ENCODE measurements around the gene ARHGEF19. TPM values are rescaled to one million over a fixed set of nuclear protein-coding genes. Genes with fewer than 3 reads are reported as not detected.
"Not testable (repeated sequence)": the region's sequence is repeated elsewhere in the genome, so short reads cannot be mapped to it uniquely, and the experiment has no call there.

Gene ARHGEF19
- total RNA-seq, 1 experiment from 2014 or later: 38.5 TPM

DNA sequence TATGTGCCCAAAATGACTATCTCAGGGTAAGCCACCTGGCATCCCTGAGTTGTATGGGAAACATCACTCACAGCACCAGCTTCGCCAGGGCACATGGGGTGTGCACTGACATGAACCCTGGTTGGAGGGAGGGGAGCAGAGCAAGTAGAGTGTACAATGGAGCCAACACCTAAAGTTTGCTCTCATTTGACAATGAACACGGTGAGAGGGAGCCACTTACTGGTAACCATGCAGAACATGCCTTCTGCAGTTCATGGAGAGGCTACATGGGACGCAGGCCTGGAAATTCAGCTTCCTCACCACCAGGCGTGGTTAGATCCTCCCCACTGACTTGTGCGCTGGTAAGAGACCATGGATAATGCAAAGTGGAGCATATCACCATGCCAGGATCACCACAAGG, 34.5 kb upstream of the ARHGEF19 start:
- Histone ChIP-seq H3K4me3 (no peak overlapping the region), H3F3A (ENCODE audit: insufficient read depth, low read depth) (peaks cover 8% of the 10 kb centered on the region; the same call in 1 of the 2 replicates), H3K27ac (no peak overlapping the region), H3K9me2 (ENCODE audit: insufficient read depth) (no peaks in the 10 kb centered on the region), H3K4me1 (replicated peaks; ENCODE audit: insufficient read depth) (peaks cover 18% of the 10 kb centered on the region), H3K27me3 (ENCODE audit: insufficient read depth, low read depth) (no peaks in the 10 kb centered on the region), H3K9me3 (ENCODE audit: insufficient read depth, low read depth) (no peaks in the 10 kb centered on the region), H3K79me2 (ENCODE audit: low read depth) (no peaks in the 10 kb centered on the region), H4K20me1 (ENCODE audit: insufficient read depth) (no peaks in the 10 kb centered on the region), H3K4me2 (no peak overlapping the region), H2AFZ (no peak overlapping the region), H3K36me3 (ENCODE audit: low read depth) (no peaks in the 10 kb centered on the region; the same call in 1 of the 2 replicates)
- TF ChIP-seq, protein P1, sequence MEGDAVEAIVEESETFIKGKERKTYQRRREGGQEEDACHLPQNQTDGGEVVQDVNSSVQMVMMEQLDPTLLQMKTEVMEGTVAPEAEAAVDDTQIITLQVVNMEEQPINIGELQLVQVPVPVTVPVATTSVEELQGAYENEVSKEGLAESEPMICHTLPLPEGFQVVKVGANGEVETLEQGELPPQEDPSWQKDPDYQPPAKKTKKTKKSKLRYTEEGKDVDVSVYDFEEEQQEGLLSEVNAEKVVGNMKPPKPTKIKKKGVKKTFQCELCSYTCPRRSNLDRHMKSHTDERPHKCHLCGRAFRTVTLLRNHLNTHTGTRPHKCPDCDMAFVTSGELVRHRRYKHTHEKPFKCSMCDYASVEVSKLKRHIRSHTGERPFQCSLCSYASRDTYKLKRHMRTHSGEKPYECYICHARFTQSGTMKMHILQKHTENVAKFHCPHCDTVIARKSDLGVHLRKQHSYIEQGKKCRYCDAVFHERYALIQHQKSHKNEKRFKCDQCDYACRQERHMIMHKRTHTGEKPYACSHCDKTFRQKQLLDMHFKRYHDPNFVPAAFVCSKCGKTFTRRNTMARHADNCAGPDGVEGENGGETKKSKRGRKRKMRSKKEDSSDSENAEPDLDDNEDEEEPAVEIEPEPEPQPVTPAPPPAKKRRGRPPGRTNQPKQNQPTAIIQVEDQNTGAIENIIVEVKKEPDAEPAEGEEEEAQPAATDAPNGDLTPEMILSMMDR (conservative IDR thresholded peaks at IDR 0.05): no peak
- no peak for TF ChIP-seq EZH2 (IDR thresholded peaks at IDR 0.05; ENCODE audit: low read depth)
- no TSS peak for BruUV-seq (replicated peaks)
- POLR2A ChIA-PET (ENCODE audit: unreplicated experiment): no interaction called here
- intact Hi-C loops (cut with micrococcal nuclease; ENCODE audit: unreplicated experiment): loop anchor here (5.0 kb wide), 1 partner anchor 115 kb away; no protein-coding TSS in a partner anchor
- CTCF ChIA-PET: interaction anchor here (0.5 kb wide), 1 partner anchor 109 kb away, joined by 8 read pairs; no protein-coding TSS in a partner anchor
- DNase-seq: no peak

DNA sequence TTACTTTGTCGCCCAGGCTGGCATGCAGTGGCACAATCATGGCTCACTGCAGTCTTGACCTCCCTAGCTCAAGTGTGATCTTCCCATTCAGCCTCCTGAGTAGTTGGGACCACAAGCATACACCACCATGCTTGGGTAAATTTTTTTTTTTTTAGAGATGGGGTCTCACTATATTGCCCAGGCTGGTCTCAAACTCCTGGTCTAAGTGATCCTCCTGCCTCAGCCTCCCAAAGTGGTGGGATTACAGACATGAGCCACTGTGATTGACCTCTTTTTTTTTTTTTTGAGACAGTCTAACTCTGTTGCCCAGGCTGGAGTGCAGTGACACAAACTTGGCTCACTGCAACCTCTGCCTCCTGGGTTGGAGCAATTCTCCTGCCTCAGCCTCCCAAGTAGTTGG, 33.8 kb upstream of the ARHGEF19 start:
- not testable (repeated sequence) for H3F3A ChIP-seq (ENCODE audit: insufficient read depth, low read depth); H3K27ac ChIP-seq; H3K36me3 ChIP-seq (ENCODE audit: low read depth); DNase-seq; H4K20me1 ChIP-seq (ENCODE audit: insufficient read depth); H2AFZ ChIP-seq; H3K27me3 ChIP-seq (ENCODE audit: insufficient read depth, low read depth); BruUV-seq (replicated peaks); H3K4me3 ChIP-seq; H3K4me2 ChIP-seq; H3K9me3 ChIP-seq (ENCODE audit: insufficient read depth, low read depth); H3K79me2 ChIP-seq (ENCODE audit: low read depth); H3K9me2 ChIP-seq (ENCODE audit: insufficient read depth)
- POLR2A ChIA-PET (ENCODE audit: unreplicated experiment): interaction anchor here (0.6 kb wide), 1 partner anchor 446 kb away, joined by 4 read pairs; no protein-coding TSS in a partner anchor
- intact Hi-C loops (cut with micrococcal nuclease; ENCODE audit: unreplicated experiment): loop anchor here (5.0 kb wide), 1 partner anchor 116 kb away; no protein-coding TSS in a partner anchor
- CTCF ChIA-PET: interaction anchor here (0.7 kb wide), 1 partner anchor 9 kb away, joined by 3 read pairs; no protein-coding TSS in a partner anchor
- peaks cover 18% of the 10 kb centered on the region for H3K4me1 ChIP-seq (replicated peaks; ENCODE audit: insufficient read depth)

DNA sequence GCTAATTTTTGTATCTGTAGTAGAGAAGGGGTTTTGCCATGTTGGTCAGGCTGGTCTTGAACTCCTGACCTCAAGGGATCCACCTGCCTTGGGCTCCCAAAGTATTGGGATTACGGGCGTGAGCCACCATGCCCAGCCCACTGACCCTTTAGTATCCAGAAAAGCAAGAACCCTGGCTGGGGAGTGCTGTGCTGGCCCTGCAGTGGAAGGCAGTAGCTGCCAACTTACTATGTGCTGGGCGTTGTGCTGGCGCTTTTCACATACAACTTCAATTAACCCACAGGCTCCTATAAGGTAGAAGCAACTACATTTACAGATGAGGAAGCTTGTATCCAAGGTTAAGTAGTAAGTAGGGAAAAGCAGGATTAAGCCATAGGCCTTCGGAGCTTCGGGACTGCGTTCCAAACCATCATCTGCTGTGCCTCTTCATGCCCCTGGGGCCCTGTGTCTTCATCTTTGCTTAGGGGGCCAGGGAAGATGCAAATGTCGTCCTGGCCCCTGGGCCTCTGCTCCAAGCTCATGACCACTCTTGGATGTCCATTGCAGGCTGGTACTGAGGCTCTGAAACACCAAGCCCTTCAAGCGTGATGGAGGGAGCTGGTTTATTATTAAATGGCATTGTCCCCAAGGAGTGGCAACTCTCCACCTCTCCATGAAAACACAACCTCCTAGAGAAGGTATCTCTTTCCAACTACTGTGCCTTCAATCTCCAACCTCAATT, 33.2 kb upstream of the ARHGEF19 start:
- POLR2A ChIA-PET (ENCODE audit: unreplicated experiment): interaction anchor here (0.6 kb wide), 1 partner anchor 445 kb away, joined by 4 read pairs; no protein-coding TSS in a partner anchor
- no peaks in the 10 kb centered on the region for H3K9me3 ChIP-seq (ENCODE audit: insufficient read depth, low read depth)

More for the DNA sequence above, 33.2 kb upstream of the ARHGEF19 start:
- H3K27ac ChIP-seq: no peak overlapping the region
- intact Hi-C loops (cut with micrococcal nuclease; ENCODE audit: unreplicated experiment): loop anchor here (2.0 to 5.0 kb wide), 2 partner anchors 57 to 117 kb away; no protein-coding TSS in a partner anchor
- H3K4me1 ChIP-seq (replicated peaks; ENCODE audit: insufficient read depth): peaks cover 18% of the 10 kb centered on the region
- H3F3A ChIP-seq (ENCODE audit: insufficient read depth, low read depth): peaks cover 8% of the 10 kb centered on the region; the same call in 1 of the 2 replicates
- no TSS peak for BruUV-seq (replicated peaks)
- no peaks in the 10 kb centered on the region for H3K79me2 ChIP-seq (ENCODE audit: low read depth)
- no peak for DNase-seq
- no peaks in the 10 kb centered on the region; the same call in 1 of the 2 replicates for H3K36me3 ChIP-seq (ENCODE audit: low read depth)
- TF ChIP-seq EZH2 (IDR thresholded peaks at IDR 0.05; ENCODE audit: low read depth): no peak
- TF ChIP-seq, protein P1 (conservative IDR thresholded peaks at IDR 0.05): no peak
- CTCF ChIA-PET: interaction anchor here (0.7 kb wide), 1 partner anchor 8 kb away, joined by 3 read pairs; no protein-coding TSS in a partner anchor
- H4K20me1 ChIP-seq (ENCODE audit: insufficient read depth): no peaks in the 10 kb centered on the region
- no peaks in the 10 kb centered on the region for H3K9me2 ChIP-seq (ENCODE audit: insufficient read depth)
- H3K4me3 ChIP-seq: no peak overlapping the region
- no peaks in the 10 kb centered on the region for H3K27me3 ChIP-seq (ENCODE audit: insufficient read depth, low read depth)
- no peak overlapping the region for H2AFZ ChIP-seq
- H3K4me2 ChIP-seq: no peak overlapping the region
